Dedifferentiated amniotic fluid mesenchymal stem cell (primary cell): Measurements from ENCODE around the gene FMNL2.
"Not testable (repeated sequence)": the region's sequence is repeated elsewhere in the genome, so short reads cannot be mapped to it uniquely, and the experiment has no call there.

ENCODE experiments used
- DNase-seq: peaks from one replicate; pipeline ENCODE4 v3.0.0-alpha.2; 2016; ENCODE audit errors: extremely low spot score

FMNL2 gene

DNA sequence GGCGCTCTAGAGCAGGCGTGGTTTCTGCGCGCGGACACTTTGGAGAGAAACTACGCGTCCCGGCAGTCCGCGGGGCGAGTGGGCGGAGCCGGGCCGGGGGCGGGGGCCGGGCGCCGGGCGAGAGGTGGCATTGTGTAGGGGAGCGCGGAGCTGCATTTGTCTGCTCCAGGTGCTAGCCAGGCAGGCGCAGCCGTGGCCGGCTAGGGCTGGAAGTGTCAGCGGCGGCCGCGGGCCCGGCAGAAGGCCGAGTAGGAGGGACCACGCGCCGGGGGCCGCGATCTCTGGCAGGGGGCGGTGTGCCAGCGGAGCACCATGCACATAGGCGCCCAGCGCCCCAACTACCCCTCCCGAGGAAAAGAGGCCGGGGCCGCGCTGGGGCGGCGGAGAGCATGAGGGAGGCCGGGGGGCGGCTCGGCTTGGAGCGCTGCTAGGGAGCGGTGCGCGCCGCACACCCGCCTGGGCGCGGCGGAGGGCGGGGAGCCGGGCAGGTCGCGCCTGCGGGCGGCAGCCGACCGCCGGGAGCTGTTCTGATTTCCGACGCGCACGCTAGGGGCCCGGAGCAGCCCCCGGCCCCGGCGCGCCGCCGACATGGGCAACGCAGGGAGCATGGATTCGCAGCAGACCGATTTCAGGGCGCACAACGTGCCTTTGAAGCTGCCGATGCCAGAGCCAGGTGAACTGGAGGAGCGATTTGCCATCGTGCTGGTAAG, at the start of gene FMNL2:
Gene FMNL2, plus strand, starts transcription at position 159 of the 710 bp plus-strand sequence.
- DNase-seq, result peak; percentile 42

DNA sequence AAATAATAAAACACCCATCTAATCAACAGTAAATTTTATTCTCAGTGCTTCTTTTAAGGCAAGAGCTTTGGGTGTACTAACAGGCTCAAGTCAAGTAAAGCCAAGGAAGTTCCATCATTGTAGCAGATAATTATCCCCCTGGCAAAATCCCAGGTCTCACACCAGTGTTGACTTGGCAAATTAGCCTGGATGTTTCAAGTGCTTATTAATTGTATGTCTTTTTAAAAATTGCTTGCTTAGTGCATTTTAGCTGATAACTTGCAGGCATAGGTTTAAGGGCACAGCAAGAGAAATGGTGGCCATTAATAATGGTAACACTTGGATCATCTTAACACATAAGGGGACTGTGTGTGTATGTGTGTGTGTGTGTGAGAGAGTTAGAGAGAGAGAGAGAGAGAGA, 42.0 kb upstream of the FMNL2 start:
- DNase-seq, result no peak

DNA sequence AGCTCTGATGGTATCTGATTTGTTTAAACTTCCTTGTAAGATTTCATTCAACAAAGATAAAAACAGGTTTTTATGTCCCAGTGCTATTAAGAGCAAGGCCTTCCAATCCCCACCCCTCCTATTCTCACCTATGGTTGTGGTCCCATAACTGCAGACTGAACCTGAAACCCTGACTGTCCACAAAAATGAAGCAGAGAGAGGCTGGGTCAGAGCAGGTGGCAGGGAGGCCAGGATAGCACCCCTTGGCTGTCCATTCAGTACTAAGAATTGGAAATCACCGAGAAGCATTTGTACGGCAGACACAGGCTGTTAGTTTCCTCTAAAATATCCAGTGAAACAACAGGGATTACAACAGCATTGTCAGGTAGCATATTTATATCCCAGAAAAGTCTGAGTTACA, 37.3 kb upstream of the FMNL2 start:
- no peak for DNase-seq

DNA sequence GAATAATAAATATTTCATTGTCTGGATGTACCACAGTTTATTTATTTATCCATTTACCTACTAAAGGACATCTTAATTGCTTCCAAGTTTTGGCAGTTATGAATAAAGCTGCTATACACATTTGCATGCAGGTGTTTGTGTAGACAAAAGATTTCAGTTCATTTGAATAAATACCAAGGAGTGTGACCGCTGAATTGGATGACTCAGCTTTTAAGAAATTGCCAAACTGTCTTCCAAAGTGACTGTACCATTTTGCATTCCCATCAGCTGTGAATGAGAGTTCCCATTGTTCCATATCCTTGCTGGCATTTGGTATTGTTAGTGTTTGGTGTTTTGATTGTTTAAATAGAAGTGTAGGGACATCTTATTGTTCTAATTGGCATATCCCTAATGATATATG, 36.2 kb upstream of the FMNL2 start:
- DNase-seq, result no peak

DNA sequence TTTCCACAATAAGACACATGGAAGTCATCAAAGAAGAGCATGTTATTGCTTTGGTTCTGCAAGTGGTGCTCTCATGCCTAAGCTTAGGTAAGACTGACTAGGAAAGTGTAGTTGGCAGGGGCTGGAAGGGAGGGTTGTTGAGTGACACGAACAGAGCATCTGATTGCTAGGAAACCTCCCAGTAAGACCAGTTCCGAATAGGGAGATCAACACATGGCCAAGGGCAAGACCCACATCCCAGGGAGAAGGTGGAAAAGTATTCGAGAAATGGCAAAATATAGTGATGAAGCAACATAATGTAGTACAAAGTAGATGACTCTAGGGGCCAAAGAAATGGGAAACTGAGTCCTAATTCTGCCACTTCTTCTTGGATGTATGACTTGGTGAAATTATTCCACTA, 33.8 kb upstream of the FMNL2 start:
- no peak for DNase-seq

DNA sequence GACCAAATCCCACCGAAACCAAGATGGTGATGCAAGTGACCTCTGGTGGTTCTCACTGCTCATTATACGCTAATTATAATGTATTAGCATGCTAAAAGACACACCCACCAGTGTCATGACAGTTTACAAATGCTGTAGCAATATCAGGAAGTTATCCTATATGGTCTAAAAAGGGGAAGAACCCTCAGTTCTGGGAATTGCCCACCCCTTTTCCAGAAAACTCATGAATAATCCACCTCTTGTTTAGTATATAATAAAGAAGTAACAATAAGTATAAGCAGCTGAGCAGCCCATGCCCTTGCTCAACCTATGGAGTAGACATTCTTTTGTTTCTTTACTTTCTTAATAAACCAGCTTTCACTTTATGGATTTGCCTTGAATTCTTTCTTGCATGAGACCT, 31.0 kb upstream of the FMNL2 start:
- no peak for DNase-seq

DNA sequence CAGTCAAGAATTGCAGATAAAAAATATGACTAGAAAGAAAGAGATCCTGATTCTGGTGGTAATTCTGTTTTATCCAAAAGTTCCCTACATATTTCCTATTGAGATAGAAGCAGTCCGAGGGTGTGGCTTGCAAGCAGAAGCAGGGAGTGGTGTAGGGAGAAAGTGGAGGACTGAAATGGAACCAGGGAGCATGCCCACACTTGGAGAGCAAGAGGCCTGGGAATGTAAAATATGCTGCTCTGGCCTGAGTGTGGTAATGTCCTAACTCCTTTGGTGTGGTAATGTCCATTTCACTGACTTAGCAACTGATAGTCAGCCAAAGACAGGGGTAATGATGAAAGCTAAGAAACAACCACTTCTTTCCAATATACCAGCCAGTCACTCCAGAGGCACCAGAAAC, 30.1 kb upstream of the FMNL2 start:
- no peak for DNase-seq

DNA sequence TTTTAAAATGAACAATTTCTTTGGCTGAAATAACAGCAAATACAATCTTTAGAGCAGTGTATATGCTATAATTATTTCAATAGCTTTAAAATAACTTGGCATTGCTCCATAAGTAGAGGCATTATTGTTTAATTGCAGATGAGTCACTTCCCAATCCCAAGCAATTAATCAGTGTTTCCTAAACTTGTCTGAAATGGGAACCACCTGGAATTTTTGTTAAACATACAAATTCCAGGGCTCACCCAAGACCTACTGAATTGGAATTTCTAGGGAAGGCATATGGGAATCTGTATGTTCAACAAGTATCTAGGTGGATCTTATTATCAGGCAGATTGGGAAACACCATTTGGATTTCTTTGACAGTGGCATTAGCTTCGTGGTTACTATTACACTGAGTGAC, 27.1 kb upstream of the FMNL2 start:
- DNase-seq, result no peak

DNA sequence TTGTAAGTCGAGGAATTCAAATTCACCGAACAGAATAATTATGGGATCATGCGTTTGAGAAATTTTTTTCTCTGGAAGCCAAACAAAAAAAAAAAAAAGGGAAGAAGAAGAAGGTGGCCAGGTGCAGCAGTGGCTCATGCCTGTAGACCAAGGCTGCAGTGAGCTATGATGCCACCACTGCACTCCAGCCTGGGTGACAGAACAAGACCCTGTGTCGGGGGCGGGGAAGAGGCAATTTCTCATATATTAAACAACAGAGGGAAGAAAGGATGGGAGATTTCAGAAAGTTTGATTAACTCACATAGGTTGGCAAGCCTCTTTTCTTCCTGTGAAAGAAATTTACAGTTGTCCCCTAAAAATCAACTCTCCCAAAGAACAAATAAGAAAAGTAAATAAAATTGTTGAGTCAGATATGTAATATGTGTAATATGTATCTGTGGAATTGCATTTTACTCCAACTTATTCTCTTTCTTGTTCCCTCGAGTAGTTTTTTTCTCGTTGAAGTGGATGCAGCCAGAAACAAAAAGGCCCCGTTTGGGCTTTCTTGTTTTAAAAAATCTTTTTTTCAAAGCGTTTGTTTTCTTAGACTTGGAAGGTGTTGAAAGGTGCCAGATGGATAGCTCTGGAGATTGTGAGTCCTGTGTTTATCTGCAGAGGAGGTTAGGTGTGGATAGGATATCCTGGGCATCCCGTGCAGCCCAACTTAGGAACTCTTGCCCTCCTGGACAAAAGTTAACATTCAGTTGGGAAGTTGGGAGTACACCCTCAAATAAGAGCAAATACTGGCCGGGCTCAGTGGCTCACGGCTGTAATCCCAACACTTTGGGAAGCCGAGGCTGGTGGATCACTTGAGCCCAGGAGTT, 25.4 kb upstream of the FMNL2 start:
- DNase-seq, result no peak

DNA sequence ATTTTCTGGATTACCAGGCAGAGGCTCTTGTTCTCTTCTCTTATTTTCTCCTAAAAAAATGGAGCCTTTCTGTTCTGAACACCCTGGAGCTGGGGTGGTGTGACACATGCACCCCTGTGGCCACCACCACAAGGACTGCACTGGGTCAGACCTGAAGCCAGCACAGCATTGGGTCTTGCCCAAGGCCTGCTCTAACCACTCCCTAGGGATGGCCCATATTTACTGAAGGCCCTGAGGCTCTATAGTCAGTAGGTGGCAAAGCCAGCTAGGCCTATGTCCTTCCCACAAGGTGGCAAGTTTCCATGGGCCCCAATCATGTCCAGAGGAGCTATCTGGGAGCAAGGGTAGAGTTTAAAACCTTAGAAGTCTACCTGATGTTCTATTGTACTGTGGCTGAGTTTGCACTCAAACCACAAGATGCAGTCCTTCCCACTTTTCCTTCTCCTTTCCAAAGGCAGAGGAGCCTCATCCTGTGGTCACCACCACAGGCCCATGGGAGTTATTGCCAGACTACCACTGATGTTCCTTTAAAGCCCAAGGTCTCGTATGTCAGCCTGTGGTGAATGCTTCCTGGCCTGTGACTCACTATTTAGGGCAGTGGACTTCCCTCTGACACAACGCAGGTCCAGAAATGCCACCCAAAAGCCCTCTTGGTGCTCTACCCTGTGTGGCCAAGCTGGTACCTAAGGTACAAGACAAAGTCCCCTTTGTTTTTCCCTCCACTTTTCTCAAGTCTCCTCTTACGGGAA, 15.0 kb upstream of the FMNL2 start:
- no peak for DNase-seq

DNA sequence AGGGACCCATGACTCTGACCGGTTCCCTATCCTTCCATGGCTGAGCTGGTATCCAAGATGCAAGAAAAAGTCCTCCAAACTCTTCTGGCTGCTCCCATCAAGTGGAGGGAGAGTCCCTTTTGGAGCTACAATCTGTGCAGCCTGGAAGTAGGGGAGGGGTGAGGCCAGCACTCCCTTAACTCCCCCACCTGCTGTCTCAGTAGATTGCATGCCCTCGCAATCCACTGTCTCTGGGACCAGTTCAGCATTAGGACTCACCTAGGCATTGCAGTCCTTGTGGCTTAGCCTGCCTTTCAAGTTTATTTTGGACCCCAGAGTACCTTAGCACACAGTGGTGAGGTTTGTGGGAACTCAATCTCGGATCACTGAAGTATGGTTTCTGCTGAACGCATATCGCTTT, 14.2 kb upstream of the FMNL2 start:
- no peak for DNase-seq

DNA sequence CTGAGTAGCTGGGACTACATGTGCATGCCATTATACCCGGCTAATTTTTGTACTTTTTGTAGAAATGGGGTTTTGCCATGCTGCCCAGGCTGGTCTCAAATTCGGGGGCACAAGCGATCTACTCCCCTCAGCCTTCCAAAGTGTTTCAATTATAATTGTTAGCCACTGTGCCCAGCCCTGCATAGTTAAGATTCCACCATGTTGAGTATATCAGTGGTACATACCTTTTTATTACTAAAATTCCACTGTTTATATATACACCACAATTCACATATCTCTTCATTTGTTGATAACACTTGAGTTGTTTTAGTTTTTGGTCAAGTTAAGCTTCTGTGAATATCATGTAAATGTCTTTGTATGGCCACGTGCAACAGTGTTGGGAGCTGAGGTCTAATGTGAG, 12.8 kb upstream of the FMNL2 start:
- DNase-seq, result no peak

DNA sequence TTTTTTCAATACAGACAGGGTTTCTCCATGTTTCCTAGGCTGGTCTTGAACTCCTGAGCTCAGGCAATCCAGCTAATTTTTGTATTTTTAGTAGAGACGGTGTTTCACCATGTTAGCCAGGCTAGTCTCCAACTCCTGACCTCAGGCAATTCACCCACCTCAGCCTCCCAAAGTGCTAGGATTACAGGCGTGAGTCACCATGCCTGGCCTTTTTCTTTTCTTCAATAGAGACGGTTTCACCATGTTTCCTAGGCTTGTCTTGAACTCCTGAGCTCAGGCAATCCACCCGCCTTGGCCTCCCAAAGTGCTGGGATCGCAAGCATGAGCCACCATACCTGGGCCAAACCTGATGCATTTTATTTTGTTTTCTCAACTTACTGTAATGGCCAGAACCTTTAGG, 9.8 kb upstream of the FMNL2 start:
- not testable (repeated sequence) for DNase-seq

DNA sequence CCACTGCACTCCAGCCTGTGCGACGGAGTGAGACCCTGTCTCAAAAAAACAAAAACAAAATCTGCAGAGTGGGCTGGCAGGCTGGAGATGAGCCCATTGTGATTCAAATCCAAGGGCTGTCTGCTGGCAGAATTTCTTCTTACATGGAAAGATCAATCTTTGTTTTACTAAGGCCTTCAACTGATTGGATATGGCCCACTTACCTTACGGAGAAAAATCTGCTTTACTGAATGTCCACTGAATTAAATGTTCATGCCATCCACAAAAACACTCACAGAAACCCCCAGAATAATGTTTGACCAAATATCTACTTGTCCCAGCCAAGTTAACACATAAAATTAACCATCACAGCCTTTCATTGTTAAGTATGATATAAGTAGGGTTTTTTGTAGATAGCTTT, 8.3 kb upstream of the FMNL2 start:
- DNase-seq, result no peak

DNA sequence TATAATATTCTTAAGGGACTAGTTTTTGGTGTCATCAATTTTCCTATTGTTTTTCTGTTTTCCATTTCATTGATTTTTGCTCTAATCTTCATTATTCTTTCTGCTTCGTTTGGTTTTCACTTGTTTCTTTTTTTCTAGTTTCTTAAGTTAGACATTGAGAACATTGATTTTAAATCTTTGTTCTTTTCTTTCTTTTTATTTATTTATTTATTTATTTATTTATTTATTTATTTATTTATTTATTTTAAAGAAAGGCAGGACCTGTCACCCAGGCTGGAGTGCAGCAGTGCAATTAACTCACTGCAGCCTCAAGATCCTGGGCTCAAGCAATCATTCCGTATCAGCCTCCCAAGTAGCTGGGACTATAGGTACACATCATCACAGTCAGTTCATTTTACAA, 7.0 kb upstream of the FMNL2 start:
- DNase-seq, result no peak

DNA sequence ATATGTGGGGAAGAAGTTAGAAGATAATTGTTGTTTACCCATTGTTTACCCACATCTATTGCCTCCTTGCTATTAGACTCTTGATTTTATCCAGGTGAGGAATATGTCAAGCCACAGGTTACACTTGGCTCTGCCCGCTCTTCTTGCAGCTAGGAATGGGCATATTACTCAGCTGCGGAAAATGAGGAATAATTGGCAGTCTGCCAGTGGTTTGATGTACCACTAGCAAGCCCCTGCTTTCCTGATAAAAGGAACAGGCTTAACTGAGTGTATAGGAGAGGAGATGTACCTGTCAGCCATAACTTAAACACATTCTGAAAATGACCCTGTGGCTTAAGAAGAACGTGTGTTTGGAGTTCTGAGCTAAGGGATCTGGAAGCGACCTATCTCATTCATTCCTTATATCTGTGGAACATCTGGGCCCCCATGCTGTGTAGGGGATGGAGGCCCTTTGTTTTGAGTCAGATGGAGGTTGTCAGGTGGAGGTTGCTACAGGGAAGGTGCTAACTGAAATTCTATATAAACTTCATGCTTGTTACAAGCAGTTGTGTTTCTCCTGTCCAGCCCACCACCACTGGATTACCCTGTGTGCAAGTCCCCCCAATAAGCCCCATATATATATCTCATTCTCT, 4.6 kb upstream of the FMNL2 start:
- DNase-seq, result no peak

DNA sequence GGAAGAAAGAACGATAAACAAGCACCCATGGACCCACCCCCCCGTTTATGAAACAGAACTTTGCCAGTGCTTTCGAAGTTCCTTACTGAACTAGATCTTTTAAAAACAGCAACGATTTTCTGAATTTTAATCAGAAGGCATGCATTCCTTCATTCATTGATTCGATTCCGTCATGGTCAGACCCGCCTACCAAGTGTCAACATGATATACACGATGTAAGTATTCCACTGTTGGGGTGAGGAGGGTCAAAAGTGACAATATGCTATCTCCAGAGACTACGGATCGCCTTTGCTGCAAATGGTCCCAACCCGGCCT, 316 bp upstream of the FMNL2 start:
- DNase-seq, result no peak

DNA sequence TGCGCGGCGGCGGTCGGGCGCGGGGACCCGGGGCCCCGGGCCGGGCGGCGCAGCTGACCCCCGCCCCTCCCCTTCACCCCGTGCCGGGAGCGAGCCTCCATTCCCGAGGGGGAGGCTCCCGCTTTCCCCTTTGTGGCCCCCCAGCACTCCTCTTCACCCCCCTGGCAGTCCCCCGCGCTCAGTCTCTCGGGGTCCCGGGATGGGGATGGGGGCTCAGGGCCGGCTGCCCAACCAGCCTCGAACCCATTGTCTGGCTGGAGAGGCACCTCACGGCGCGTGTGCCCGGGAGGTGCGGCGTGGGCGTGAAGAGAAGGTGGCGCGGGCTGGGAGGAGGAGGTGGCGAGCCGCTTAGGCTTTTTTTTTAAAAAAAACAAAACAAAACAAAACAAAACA, 748 bp downstream of the FMNL2 start:
- no peak for DNase-seq

DNA sequence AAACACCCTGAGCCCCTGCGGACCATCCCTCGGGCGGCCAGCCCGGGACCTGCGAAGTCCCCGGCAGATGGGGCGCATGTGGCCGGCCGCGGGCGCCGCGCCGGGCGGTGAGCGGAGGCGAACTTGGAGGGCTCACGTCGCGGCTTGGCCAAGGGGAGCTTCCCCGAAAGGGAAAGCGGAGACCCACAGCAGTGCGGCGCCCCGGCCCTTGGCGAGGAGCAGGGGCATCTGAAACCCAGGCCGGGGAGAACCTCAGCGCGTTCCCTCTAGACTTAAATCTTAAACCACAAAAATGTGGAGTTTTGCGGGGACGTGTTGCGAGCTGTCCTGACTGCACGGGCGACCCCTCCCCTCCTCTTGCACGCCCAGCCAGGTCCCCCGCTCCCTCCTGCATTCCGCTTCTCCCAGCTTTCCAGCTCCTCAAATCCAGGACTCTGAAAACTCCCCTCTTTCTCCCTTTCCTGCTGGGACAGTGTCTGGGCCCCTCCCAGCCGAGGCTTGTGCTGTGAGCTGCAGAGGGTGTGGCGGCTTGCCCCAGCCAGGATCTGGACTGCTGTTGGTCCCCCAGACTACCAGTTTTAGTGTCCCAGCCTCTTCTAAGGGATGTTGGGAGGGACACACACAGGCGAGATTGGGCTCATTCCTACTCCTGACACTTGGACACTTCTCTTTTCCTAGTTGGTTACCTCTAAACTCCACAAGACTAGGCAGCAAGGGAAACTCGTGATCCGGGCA, 1.3 kb downstream of the FMNL2 start:
- no peak for DNase-seq

DNA sequence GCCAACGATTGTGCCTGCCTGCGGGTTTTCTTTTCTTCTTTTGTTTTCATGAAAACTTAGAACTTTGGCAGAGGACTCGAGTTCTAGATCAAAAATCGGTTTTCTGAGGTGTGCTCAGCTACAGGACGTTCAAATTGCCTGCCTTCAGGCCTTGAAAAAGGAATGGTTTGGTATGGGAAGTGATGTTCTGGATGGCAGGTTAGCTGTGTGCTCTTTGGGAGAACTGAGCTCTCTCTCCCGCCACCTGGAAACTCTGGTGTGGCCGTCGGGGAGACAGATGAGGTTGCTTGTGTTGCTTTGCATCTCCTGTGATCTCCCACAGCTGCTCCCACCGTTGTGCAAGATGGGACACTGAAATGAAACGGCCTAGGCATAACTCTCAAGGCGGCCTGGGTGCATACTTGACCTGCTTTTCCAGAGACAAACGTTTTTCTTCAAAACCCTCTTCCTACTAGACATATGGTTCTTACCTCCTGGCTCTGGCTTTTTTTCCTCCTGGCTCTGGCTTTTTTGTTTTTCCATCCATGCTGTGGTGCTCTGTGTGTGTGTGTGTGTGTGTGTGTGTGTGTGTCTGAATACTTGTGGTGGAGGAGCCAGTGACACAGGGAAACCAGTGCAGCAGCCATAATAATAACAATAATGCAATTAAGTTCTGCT, 2.0 kb downstream of the FMNL2 start:
- DNase-seq, result peak; percentile 35

DNA sequence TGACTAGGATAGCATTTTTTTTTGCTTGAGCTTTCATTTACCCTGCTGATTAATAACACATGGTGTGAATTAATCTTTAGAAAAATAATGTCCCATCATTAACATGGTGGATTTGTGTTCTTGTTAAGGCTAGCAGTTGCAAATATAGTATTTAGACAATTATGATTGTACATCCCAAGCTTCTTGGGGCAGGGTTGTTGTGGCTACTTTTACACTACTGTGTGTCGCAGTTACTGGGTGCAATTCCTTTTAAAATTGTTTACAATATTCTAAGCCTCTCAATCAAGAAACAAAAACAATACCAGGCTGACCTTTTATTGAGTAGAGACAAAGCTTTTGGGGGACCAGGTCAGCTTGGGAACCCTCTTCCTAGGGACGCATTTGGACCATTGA, 2.5 kb downstream of the FMNL2 start:
- DNase-seq, result no peak
